ENCODE results near the gene SRGAP2B.
"Not testable (repeated sequence)": the region's sequence is repeated elsewhere in the genome, so short reads cannot be mapped to it uniquely, and the experiment has no call there.

The SRGAP2B gene

GRCh38 chr1:145082483-145083255 lies 12.5 kb downstream of the SRGAP2B start:
- not testable (repeated sequence) for DNase-seq

GRCh38 chr1:145080193-145080592 lies 14.9 kb downstream of the SRGAP2B start:
- DNase-seq: not testable (repeated sequence)

- not testable (repeated sequence) for DNase-seq
Measured at GRCh38 chr1:145079737-145080136, 15.4 kb downstream of the SRGAP2B start.

GRCh38 chr1:145078787-145079370 lies 16.2 kb downstream of the SRGAP2B start:
- DNase-seq: not testable (repeated sequence)

GRCh38 chr1:145077872-145078786 lies 17.0 kb downstream of the SRGAP2B start:
- DNase-seq: not testable (repeated sequence)

GRCh38 chr1:145076877-145077276 lies 18.3 kb downstream of the SRGAP2B start:
- not testable (repeated sequence) for DNase-seq

GRCh38 chr1:145074021-145074559 lies 21.0 kb downstream of the SRGAP2B start:
- DNase-seq: not testable (repeated sequence)

GRCh38 chr1:145071569-145071968 lies 23.6 kb downstream of the SRGAP2B start:
- DNase-seq: not testable (repeated sequence)

- DNase-seq: not testable (repeated sequence)
Measured at GRCh38 chr1:145066486-145066885, 28.6 kb downstream of the SRGAP2B start.

GRCh38 chr1:145065194-145065826 lies 29.8 kb downstream of the SRGAP2B start:
- DNase-seq: not testable (repeated sequence)

GRCh38 chr1:145063941-145064648 lies 31.0 kb downstream of the SRGAP2B start:
- not testable (repeated sequence) for DNase-seq

GRCh38 chr1:145063285-145063684 lies 31.8 kb downstream of the SRGAP2B start:
- DNase-seq: not testable (repeated sequence)

- not testable (repeated sequence) for DNase-seq
Measured at GRCh38 chr1:145058184-145058583, 36.9 kb downstream of the SRGAP2B start.

- not testable (repeated sequence) for DNase-seq
Measured at GRCh38 chr1:145055217-145055760, 39.8 kb downstream of the SRGAP2B start.

- not testable (repeated sequence) for DNase-seq
Measured at GRCh38 chr1:145053428-145053827, 41.7 kb downstream of the SRGAP2B start.

GRCh38 chr1:145052019-145052776 lies 42.9 kb downstream of the SRGAP2B start:
- DNase-seq: not testable (repeated sequence)

- not testable (repeated sequence) for DNase-seq
Measured at GRCh38 chr1:145048181-145048856, 46.8 kb downstream of the SRGAP2B start.

GRCh38 chr1:145047553-145047952 lies 47.6 kb downstream of the SRGAP2B start:
- not testable (repeated sequence) for DNase-seq

GRCh38 chr1:145045571-145046273 lies 49.4 kb downstream of the SRGAP2B start:
- not testable (repeated sequence) for DNase-seq

Data from NCI-H1105 treated with DMSO at 0.1 percent for 48 hours (cell line).